Measurements from ENCODE around the gene L1TD1.

GRCh38 chr1:62222321-62222720, 27.7 kb downstream of the L1TD1 start:
- TF ChIP-seq CTCF (IDR thresholded peaks at IDR 0.05; ENCODE audit: low read depth, low read length, poor library complexity, severe bottlenecking), result no peak
- TF ChIP-seq EZH2phosphoT487 (IDR thresholded peaks at IDR 0.05; ENCODE audit: borderline replicate concordance, low read length), result no peak

Measured in DOHH2 (cell line).